A673 (cell line): ENCODE measurements around the gene SLC22A1. TPM values are rescaled to one million over a fixed set of nuclear protein-coding genes. Genes with fewer than 3 reads are reported as not detected.

ENCODE experiments used
- BruUV-seq: library from RNA; stranded (reverse); fragments of 400-500 nt; replicated peaks from 2 replicates; lab custom pipeline; 2021; lab: Mats Ljungman, UMichigan
- CTCF ChIA-PET: fragments of 300-600 bp; sonication (Branson Sonifier 250); formaldehyde crosslinking; loops from one replicate; lab custom pipeline; 2022; ENCODE audit warnings: antibody characterized with exemption; lab: Charles Lee
- POLR2A ChIA-PET: fragments of 300-600 bp; sonication (Branson Sonifier 250); formaldehyde crosslinking; loops from one replicate; lab custom pipeline; 2022; ENCODE audit warnings: antibody characterized with exemption; ENCODE audit not compliant: low non-redundant PET; lab: Charles Lee
- DNase-seq: peaks from one replicate; pipeline ENCODE4 v3.0.0-alpha.2; 2015; ENCODE audit warnings: low spot score
- H3K27ac ChIP-seq: fragments of 200-600 bp; sonication (generic); 2 replicates; pipeline ENCODE4 v1.5.1; 2016; ENCODE audit warnings: mixed run types, low read depth, mild to moderate bottlenecking, mixed read lengths, antibody characterized with exemption, low read length; ENCODE audit not compliant: poor library complexity, severe bottlenecking
- H3K27me3 ChIP-seq: fragments of 200-600 bp; sonication (generic); replicated peaks from 2 replicates; pipeline ENCODE4 v1.6.1; 2017; ENCODE audit warnings: mixed run types, low read depth, mild to moderate bottlenecking, mixed read lengths, antibody characterized with exemption, low read length; ENCODE audit not compliant: insufficient read depth, poor library complexity
- H3K36me3 ChIP-seq: fragments of 200-600 bp; sonication (generic); 2 replicates; pipeline ENCODE4 v1.6.1; 2016; ENCODE audit warnings: mixed run types, mild to moderate bottlenecking, mixed read lengths, antibody characterized with exemption, low read length; ENCODE audit not compliant: insufficient read depth, poor library complexity, severe bottlenecking
- H3K4me1 ChIP-seq: fragments of 200-600 bp; sonication (generic); 2 replicates; pipeline ENCODE4 v1.6.1; 2017; ENCODE audit warnings: mixed run types, mild to moderate bottlenecking, mixed read lengths, antibody characterized with exemption, low read length; ENCODE audit not compliant: insufficient read depth, poor library complexity, severe bottlenecking
- H3K4me3 ChIP-seq: fragments of 200-600 bp; sonication (generic); 2 replicates; pipeline ENCODE4 v1.5.1; 2016; ENCODE audit warnings: low read depth, mixed run types, mild to moderate bottlenecking, mixed read lengths, low read length; ENCODE audit not compliant: poor library complexity, severe bottlenecking
- H3K9me3 ChIP-seq: fragments of 200-600 bp; sonication (generic); 2 replicates; pipeline ENCODE4 v1.6.1; 2016; ENCODE audit warnings: mixed run types, low read depth, mild to moderate bottlenecking, mixed read lengths, antibody characterized with exemption, low read length; ENCODE audit not compliant: poor library complexity, severe bottlenecking
- CTCF ChIP-seq: fragments of 300-800, 200-600 bp; sonication (generic); conservative IDR thresholded peaks from 2 replicates; pipeline ENCODE4 v1.5.1; 2017; ENCODE audit warnings: low read depth, mild to moderate bottlenecking, antibody characterized with exemption, low read length, moderate library complexity, mixed read lengths
- EZH2 ChIP-seq: fragments of 200-600 bp; sonication (generic); IDR thresholded peaks from 2 replicates; pipeline ENCODE4 v1.6.1; 2017; ENCODE audit warnings: borderline replicate concordance, low read depth, mild to moderate bottlenecking, mixed read lengths, antibody characterized with exemption, low read length; ENCODE audit not compliant: poor library complexity, severe bottlenecking
- intact Hi-C: fragments of 100-400 bp; cut with micrococcal nuclease; formaldehyde crosslinking; loops from one replicate; pipeline ENCODE4 v1.10.0; 2022; ENCODE audit not compliant: unreplicated experiment
- total RNA-seq: library from RNA; stranded (reverse); gene quantifications from 2 replicates; pipeline ENCODE4 v1.2.3, GENCODE V29; 2021

Gene SLC22A1
- total RNA-seq, 1 experiment from 2014 or later: 3.3 TPM

GRCh38 chr6:160203522-160203921 lies 81.9 kb downstream of the SLC22A1 start:
- H3K4me3 ChIP-seq: no peak overlapping the region
- no peaks in the 10 kb centered on the region for H3K27me3 ChIP-seq
- H3K36me3 ChIP-seq: no peaks in the 10 kb centered on the region
- BruUV-seq: no TSS peak
- no peak for DNase-seq
- no peaks in the 10 kb centered on the region for H3K9me3 ChIP-seq
- intact Hi-C loops: no loop called here
- no peaks in the 10 kb centered on the region for H3K4me1 ChIP-seq
- CTCF ChIA-PET: no interaction called here
- POLR2A ChIA-PET: no interaction called here
- no peak overlapping the region for H3K27ac ChIP-seq
- TF ChIP-seq CTCF (no peak), EZH2 (no peak)

GRCh38 chr6:160203953-160204352 lies 82.3 kb downstream of the SLC22A1 start:
- no peaks in the 10 kb centered on the region for H3K27me3 ChIP-seq
- no TSS peak for BruUV-seq
- H3K4me1 ChIP-seq: no peaks in the 10 kb centered on the region
- H3K27ac ChIP-seq: no peak overlapping the region
- DNase-seq: no peak
- H3K36me3 ChIP-seq: no peaks in the 10 kb centered on the region
- TF ChIP-seq EZH2 (no peak), CTCF (no peak)
- H3K4me3 ChIP-seq: no peak overlapping the region
- intact Hi-C loops: no loop called here
- no peaks in the 10 kb centered on the region for H3K9me3 ChIP-seq
- ChIA-PET POLR2A (no interaction called here), CTCF (no interaction called here)

- Histone ChIP-seq H3K4me1 (no peaks in the 10 kb centered on the region), H3K27ac (no peak overlapping the region), H3K36me3 (no peaks in the 10 kb centered on the region), H3K4me3 (no peak overlapping the region), H3K27me3 (no peaks in the 10 kb centered on the region), H3K9me3 (no peaks in the 10 kb centered on the region)
- POLR2A ChIA-PET: no interaction called here
- CTCF ChIA-PET: no interaction called here
- no peak for TF ChIP-seq CTCF
- no peak for TF ChIP-seq EZH2
- DNase-seq: no peak
- intact Hi-C loops: no loop called here
- no TSS peak for BruUV-seq
Measured at GRCh38 chr6:160204710-160205109, 83.1 kb downstream of the SLC22A1 start.
